GM12891 (cell line): ENCODE data around the gene ARHGEF4.

Source experiments
- DNase-seq: peaks from one replicate; pipeline ENCODE4 v3.0.0; 2011; ENCODE audit warnings: low spot score; ENCODE audit not compliant: insufficient read length
- FAIRE-seq: peaks from 2 replicates; lab custom pipeline; 2011; peaks lifted over from hg19 to GRCh38; lab: Jason Lieb, UNC
- PAX5 ChIP-seq: IDR thresholded peaks from 2 replicates; pipeline ENCODE4 v1.6.1; 2011; ENCODE audit warnings: low read length, moderate library complexity, mild to moderate bottlenecking; ENCODE audit not compliant: insufficient read depth, severe bottlenecking
- POLR2A ChIP-seq: IDR thresholded peaks from 2 replicates; pipeline ENCODE4 v1.6.1; 2011; ENCODE audit warnings: low read depth, low read length, control low read depth
- POLR2AphosphoS5 ChIP-seq: IDR thresholded peaks from 2 replicates; pipeline ENCODE4 v1.6.1; 2011; ENCODE audit warnings: low read depth, low read length, control low read depth
- POU2F2 ChIP-seq: IDR thresholded peaks from 2 replicates; pipeline ENCODE4 v1.6.1; 2011; ENCODE audit warnings: low read depth, mild to moderate bottlenecking, control low read depth, low read length, moderate library complexity
- SPI1 ChIP-seq: IDR thresholded peaks from 2 replicates; pipeline ENCODE4 v1.6.1; 2011; ENCODE audit warnings: low read depth, low read length, control low read depth
- TAF1 ChIP-seq: IDR thresholded peaks from 2 replicates; pipeline ENCODE4 v1.6.1; 2011; ENCODE audit warnings: low read depth, low read length, control low read depth

Gene ARHGEF4

DNA sequence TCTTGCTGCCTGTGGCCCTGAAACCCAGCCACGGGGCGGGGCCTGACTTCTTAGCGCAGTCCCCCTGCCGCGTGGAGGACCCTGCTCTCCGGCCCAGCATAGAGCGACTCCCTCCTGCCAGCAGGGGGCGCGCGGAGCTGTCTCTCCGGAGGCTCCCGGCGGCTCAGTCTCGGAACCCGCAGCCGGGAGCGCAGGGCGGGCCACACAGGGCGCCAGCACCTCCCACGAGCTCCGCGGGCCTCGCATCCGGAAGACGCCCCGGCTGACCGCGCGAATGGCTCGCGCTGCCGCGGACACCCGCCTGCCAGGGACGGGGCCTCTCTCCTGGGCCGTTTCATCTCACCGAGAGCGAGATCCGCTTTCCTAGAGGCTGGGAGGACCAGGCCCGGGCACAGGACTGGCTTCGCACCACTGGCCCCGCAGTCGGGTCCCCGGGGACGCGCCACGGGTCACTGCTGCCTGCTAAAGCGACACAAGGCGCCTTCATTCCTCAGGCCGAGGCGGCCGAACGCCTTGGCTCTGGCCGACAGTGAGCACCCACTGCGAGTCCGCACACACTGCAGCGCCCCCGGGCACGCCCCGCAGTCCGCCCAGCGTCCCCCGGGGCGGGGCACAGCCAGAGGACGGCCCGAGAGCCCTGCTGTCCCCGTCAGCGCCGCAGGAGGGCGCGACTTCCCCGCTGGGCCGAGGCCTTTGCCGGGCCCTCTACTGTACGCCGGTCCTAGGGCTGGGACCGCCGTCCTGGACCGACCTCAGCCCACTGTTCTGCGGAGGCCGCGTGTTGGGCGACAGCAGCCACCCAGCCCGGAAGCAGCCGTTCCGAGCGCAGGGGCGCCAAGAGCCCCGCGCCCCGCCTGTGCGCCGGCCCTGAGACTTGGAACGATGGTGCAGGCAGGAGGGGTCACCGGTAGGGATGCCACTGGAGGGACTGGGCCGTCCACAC is 39.0 kb upstream of the ARHGEF4 start:
- FAIRE-seq (peak; percentile 95), DNase-seq (peak; percentile 92)
- TF ChIP-seq POLR2AphosphoS5 (no peak), TAF1 (no peak), SPI1 (no peak), POLR2A (no peak)

DNA sequence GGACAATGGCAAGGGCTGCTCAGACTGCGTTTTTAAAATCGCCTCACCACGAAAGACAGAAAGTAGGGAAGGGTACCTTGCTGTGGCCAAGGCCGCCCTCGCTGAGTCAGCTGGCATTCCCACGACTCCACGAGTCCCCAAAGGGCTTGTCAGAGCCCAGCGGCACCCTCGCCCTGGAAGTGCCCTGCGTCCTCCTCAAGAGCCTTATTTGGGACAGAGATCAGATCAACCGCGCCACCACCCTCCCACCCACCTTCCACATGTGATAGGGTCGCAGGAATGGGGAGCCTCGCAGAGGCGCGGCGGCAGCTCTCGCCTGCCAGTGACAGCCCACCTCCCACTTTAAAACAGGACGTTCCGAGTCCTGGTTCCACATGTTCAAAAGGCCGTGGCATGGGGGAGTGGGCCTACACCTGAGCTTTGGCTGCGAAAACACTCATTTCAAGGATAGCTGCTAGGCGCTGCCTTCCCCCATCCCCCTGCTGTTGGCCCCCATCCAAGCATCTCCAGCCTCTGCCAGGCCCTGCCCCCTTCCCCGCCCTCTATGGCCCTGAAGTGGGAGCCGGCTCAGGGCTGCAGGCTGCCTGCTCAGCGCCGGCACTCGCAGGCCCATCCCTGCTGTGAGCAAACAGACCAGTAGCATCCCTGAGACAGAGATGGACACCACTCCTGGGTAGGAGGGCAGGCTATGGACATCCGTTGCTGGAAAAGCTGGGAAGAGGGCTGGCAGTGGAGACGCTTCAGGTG is 38.1 kb upstream of the ARHGEF4 start:
- DNase-seq, result no peak
- no peak for TF ChIP-seq POLR2AphosphoS5
- TF ChIP-seq PAX5, result no peak
- TF ChIP-seq POLR2A, result no peak
- TF ChIP-seq POU2F2, result no peak
- TF ChIP-seq TAF1, result no peak
- TF ChIP-seq SPI1, result no peak
- no peak for FAIRE-seq

DNA sequence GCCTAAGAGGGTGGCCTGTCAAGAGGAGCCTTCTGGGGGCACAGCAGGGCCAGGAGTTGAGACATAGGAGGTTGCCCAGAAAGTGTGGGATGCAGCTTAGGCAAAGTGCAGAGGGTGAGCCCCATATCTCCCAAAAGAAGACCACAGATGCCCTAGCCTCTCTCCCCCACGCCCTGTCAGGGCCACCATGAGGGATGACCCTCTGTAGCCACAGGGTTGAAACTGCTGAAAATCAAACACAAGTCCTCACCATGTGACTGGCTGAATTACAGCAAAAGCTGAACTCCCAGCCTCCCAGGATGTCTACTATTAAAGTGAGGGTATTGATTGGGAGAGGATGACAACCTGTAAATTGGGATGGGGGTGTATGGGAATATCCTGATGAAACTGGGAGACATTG is 37.4 kb upstream of the ARHGEF4 start:
- no peak for DNase-seq
- TF ChIP-seq SPI1 (no peak), TAF1 (no peak), POLR2A (no peak), POLR2AphosphoS5 (no peak), PAX5 (no peak)
- no peak for FAIRE-seq

DNA sequence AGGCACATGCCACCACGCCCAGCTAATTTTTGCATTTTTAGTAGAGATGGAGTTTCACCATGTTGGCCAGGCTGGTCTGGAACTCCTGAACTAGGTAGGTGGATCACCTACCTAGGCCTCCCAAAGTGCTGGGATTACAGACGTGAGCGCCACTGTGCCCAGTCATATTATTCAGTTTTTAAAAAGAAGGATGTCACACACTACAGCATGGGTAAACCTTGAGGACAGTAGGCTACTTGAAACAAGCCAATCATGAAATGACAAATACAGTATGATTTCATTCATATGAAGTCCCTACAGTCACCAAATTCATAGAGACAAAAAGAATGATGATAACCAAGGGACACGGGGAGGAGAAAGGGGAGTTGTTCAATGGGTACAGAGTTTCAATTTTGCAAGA is 31.1 kb upstream of the ARHGEF4 start:
- DNase-seq, result no peak
- no peak for FAIRE-seq
- TF ChIP-seq POLR2AphosphoS5 (no peak), TAF1 (no peak), SPI1 (no peak), POU2F2 (no peak), POLR2A (no peak), PAX5 (no peak)

DNA sequence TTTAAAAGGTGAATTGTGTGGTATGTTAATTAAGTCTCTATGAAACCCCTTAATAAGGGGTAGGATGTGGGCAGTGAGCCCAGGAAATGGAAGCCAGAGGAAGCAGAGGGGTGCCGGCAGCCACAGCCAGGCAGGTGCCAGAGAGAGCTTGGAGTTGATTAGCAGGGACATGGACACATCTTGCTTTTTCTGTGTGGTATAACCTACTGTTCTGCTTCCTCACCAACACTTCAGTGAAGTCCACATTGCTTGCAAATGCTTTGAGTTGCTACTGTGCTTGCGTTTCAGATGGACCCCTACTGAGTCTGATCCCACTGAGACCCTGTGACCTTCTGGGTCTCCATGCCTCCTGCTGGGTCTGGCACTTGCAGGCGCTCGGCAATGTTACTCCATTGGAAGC is 30.3 kb upstream of the ARHGEF4 start:
- FAIRE-seq (no peak), DNase-seq (no peak)
- no peak for TF ChIP-seq POLR2AphosphoS5
- no peak for TF ChIP-seq TAF1
- no peak for TF ChIP-seq PAX5
- no peak for TF ChIP-seq POU2F2
- no peak for TF ChIP-seq SPI1

DNA sequence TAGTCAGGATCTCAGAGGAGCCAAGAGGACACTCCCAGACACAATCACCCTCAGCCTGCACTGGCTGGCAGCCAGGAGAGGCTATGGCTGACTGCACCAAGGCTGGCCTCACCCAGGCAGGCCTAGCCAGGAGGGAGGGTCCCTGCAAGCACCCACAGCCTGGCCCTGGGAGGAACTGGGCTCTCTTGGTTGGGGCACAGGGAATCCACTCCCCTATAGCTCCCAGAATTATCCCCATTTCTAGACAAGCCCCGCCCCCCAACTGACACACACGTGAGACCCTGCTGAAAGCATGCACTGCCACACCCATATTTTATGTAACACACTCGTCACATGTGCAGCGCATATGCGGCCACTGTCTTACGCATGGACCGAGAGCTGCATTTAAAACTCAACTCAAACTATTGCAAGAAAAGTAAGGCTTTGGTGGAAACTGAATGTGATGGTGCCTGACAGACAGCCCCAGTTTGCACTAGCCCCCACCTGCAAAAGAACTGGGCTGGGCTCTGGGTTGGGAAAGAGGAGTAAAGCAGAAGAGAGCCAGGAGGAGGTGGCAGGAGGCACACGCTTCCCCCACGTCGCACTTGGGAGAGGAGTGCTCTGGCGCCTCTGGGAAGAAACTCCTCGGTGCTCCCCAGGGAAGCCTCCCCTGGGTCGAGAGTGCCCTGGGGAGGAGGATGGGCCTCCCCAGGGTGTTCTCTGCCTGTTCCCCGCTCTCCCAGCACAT is 28.9 kb upstream of the ARHGEF4 start:
- no peak for DNase-seq
- no peak for FAIRE-seq
- TF ChIP-seq POLR2A, result no peak

DNA sequence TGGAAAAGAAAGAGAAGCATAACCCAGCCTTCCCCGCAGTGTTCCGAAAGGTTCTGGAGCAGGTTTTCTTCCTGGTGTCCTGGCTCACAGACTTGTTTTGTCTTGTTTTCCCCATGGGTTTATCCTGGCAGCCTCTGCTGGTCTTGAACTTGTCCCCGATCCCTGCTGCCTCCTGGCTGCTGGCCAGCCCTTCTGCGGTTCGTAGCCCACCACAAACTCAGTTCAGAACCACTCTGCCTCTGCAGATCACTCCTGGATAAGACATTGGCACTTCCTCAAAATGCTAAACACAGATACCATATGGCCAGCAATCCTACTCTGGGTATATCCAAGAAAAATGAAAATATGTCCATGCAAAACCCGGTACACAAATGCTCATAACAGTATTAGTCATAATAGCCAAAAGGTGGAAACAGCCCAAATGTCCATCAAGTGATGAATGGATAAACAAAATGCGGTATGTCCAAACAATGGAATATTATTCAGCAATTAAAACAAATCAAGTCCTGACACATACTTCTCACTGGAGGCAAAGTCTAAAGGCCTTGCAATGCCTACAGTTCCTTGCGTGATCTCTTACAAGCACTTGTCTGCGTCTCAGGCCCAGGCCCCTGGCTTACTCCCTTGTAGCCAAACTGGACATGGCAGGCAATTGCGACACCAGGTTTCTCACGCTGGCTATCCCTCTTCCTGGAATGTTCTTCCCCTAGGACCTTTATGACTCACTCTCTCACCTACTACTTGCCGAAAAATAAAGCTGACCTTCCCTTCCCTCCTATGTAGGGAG is 28.0 kb upstream of the ARHGEF4 start:
- FAIRE-seq (no peak), DNase-seq (no peak)
- TF ChIP-seq TAF1 (no peak), SPI1 (no peak), POLR2A (no peak)

DNA sequence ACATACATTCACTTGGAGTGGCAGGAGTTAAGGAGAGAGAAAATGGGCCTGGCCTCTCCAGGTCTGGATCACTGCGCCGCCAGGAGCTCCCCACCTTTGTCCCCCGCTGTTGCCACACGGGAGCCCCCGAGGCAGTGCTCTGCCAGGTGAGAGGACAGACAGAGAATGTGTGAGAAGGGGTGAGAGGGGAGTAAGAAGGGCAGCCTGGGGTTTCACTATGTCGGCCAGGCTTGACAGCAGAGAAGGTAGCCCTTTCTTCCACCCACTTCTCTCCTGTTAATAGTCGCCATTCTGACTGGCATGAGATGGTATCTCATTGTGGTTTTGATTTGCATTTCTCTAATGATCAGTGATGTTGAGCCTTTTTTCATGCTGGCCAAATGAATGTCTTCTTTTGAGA is 26.2 kb upstream of the ARHGEF4 start:
- DNase-seq, result no peak
- no peak for TF ChIP-seq POLR2AphosphoS5
- no peak for TF ChIP-seq POU2F2
- no peak for TF ChIP-seq PAX5
- no peak for TF ChIP-seq POLR2A
- no peak for TF ChIP-seq TAF1
- no peak for TF ChIP-seq SPI1
- no peak for FAIRE-seq

DNA sequence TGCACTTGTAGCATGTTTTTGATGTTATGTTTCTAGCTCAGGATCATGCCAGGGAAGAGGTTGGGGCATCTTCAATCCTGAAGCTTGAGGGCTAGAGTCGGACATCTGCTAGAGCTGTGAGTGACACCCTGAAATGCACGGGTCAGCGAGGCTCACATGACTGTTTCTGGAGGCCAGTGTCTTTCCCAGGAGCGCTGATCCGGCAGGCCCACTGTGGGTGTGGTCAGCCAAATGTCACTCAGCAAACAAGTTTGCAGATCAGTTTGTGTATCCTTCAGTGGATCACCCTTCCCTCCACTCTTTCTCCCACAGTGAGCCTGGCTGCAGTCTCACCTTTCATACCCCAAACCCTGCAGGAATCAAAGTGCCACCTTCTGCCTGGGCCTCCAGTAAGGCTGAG is 23.0 kb upstream of the ARHGEF4 start:
- no peak for FAIRE-seq
- DNase-seq, result no peak
- no peak for TF ChIP-seq POLR2AphosphoS5
- TF ChIP-seq TAF1, result no peak
- TF ChIP-seq SPI1, result no peak
- no peak for TF ChIP-seq PAX5
- TF ChIP-seq POU2F2, result no peak
- no peak for TF ChIP-seq POLR2A
